GM19238 (cell line): ENCODE results near the gene LBH.
A peak's percentile ranks its signal among the peaks of the same experiment; 100 is the strongest.
"Not testable (repeated sequence)": the region's sequence is repeated elsewhere in the genome, so short reads cannot be mapped to it uniquely, and the experiment has no call there.

Experiments used
- DNase-seq: peaks from one replicate; pipeline ENCODE4 v3.0.0; 2011; ENCODE audit warnings: low spot score; ENCODE audit not compliant: insufficient read length

Gene LBH

GRCh38 chr2:30257266-30258214 is 26.2 kb downstream of the LBH start:
- DNase-seq = no peak

- DNase-seq = no peak
Observed at GRCh38 chr2:30259071-30259470, 27.7 kb downstream of the LBH start.

DNA sequence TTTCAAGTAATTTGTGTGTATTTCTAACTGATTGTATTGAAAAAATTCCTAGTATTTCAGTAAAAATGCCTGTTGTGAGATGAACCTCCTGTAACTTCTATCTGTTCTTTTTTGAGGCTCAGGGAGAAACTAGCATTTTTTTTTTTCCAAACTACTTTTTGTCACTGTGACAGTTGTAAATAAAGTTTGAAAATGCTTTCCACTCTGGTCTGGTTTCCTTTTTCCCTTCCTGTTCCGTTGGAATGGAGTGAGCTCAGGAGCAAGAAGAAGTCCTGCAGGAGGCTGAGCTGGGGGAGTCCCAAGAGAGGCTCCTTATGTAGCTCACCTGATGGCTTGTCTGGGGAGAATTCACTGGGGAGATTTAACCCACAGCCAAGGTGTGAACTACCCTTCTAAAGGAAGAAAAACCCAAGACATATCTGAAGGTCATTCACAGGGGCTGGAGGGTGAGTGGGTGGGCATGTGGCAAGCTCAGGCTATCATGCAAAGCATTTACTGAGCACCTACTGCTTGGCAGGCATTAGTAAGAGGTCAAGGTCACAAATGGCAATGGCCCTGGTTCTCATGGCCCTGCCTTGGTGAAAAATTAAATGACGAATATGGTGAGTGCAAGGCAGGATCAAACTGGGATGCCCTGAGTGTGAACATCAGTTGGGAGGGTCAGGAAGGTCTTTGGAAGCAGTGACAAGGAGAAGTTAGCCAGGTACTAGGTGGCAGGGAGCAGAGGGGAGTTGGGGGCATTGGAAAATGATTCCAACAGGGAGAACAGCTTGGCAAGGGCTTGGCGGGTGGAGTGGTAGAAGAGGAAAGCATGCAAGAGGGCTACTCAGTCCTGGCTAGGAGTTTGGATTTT is 28.7 kb downstream of the LBH start:
- DNase-seq = no peak

GRCh38 chr2:30260941-30261340 is 29.6 kb downstream of the LBH start:
- no peak for DNase-seq

- no peak for DNase-seq
Observed at GRCh38 chr2:30261695-30262211, 30.4 kb downstream of the LBH start.

- DNase-seq = no peak
Observed at GRCh38 chr2:30262716-30263309, 31.5 kb downstream of the LBH start.

DNA sequence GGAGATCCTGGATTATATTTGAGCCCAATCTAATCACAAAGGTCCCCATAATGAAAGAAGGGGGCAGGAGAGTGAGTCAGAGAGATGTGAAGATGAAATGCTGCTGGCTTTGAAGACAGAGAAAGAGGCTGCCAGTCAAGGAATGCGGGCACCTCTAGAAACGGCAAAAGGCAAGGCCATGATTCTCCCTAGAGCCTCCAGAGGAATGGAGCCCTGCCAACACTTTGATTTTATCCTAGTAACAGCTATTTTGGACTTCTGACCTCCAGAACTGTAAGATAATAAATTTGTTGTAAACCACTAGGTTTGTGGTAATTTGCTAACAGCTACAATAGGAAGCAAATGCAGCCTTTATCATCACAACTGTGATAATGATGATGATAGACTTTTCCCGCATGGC is 32.9 kb downstream of the LBH start:
- DNase-seq = no peak

DNA sequence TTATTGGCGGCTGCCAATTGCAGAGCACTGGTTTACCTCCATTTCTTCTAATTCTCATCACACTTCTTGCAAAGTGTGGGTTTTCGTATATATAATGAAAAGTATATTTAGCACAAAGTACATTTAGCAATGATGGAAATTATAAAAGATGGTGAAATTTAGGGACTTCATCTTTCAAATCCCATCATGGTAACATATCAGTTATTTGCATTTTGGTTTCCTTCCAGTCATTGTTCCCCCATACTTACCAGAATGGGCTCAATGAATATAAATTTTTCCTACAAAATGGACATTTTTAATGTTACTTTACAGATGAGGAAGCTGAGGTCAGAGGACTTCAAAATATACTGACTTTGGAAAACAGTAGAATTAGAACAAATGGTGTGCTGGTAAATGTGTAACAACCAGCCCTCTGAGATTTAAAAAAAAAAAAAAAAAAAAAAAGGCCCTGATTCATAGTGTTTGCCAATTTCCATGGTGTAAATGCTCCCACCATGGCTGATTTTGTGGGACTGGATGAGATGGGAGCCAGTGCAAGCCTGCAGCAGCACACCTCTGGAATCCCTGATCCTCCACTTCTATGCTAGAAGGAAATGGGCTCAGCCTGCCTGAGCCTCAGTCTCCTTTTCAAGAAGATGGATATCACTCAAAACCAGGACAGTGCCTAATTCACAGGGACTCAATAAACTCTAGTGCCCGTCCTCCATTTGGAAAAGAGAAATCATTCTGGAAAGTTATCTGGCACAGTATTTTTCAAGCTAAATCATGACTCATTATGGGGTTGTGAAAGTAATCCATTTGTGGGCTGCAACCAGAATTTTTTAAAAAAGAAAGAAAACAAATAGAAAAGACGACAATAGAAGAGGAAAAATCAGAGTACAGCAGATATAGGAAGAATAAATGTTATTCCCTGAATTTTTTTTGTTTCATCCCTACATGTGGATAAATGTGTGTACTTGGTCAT is 34.0 kb downstream of the LBH start:
- no peak for DNase-seq

- peak; percentile 32 for DNase-seq
Observed at GRCh38 chr2:30266051-30266621, 34.8 kb downstream of the LBH start.

DNA sequence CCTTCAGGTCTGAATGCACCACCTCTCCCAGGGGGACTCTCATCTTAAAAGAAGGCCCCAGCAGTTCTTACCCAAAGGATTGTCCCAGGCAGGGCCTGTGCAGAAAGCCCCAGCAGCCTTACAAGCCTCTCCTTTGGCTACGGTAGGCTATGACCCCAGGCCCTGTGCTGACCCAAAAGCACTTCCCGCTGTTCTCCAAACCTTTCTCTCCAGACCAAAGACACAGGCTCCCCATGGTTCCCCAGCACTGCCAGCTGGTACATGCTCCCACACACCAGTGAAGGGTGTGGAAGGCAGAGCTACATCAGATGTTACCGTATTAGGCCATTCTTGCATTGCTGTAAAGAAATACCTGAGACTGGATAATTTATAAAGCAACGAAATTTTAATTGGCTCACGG is 35.4 kb downstream of the LBH start:
- DNase-seq = no peak

DNA sequence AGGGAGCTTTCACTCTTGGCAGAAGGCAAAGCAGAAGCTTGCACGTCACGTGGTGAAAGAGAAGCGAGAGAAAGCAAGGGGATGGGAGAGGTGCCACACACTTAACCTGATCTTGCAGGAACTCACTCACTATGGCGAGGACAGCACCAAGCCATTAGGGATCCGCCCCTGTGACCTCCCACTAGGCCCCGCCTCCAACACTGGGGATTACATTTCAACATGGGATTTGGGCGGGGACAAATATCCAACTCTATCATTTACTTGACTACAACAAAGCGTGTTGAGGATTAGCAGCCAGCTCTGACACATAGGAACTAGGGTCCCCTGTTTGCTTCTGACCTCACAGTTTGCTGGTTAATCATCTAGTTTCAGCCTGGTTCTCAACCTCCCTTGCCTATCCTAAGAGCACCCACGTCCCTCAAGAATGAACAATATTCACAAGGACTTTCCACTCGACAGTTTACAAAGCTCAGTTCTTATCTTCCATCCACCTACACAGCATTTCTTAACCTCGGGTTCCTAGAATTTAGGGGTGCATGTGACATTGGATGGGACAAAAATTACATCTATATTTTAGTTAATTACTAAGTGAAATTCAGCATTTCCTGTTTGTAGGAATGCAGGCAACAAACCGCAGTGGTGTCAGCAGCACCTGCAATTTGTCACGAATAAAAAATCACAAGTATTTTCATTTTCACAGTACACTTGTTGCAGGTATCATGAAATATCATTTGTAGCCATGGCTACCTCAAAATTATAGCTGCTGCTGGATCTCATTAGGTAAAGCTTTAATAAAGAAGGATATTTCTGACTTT is 36.0 kb downstream of the LBH start:
- no peak for DNase-seq

- DNase-seq = no peak
Observed at GRCh38 chr2:30268296-30268871, 37.0 kb downstream of the LBH start.

GRCh38 chr2:30269114-30269770 is 37.9 kb downstream of the LBH start:
- DNase-seq = not testable (repeated sequence)

GRCh38 chr2:30269771-30270145 is 38.4 kb downstream of the LBH start:
- DNase-seq = no peak

DNA sequence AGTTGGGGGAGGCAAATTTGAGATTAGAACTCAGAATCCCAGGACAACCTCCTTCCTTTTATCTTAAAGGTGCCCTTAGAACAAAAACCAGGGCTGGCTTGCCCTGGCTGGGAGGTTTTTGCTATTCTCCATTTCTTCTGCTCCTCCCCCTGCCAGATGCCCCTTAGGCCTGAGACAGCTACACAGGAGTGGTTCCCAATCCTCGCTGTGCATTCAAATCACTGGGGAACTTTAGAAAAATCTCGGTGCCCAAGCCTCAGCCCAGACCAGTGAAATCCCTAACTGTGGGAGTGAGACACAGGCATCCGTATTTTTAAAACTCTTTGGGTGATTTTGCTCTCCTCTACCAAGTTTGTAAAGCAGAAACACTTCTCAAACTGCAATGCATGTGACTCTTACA is 38.8 kb downstream of the LBH start:
- DNase-seq = no peak

DNA sequence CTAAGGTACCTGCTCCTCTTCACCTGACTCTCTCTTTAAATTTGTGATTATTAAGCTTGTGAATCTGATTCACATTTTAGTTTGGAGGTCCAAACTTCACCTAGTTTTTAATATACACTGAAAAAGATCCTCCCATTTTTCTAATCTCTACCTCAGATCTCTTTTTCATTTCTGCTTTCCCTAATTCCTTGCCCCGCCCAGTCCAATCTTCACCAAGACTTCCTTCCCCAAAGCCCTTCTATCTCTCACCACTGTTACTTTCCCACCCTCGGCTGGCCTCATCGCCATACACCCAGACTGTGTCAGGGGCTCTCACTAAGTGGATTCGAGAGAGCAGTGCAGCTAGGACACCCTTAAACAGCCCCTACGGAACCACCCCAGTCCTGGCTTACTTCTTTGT is 40.0 kb downstream of the LBH start:
- DNase-seq = no peak

- no peak for DNase-seq
Observed at GRCh38 chr2:30272286-30272685, 41.0 kb downstream of the LBH start.

- no peak for DNase-seq
Observed at GRCh38 chr2:30272761-30273573, 41.6 kb downstream of the LBH start.
